Islet precursor cell (in vitro differentiated cells): ENCODE measurements around the gene FAM110C.
"Not testable (repeated sequence)": the region's sequence is repeated elsewhere in the genome, so short reads cannot be mapped to it uniquely, and the experiment has no call there.

Source experiments
- DNase-seq: peaks from one replicate; pipeline ENCODE4 v3.0.0-alpha.2; 2018

FAM110C gene, protein sequence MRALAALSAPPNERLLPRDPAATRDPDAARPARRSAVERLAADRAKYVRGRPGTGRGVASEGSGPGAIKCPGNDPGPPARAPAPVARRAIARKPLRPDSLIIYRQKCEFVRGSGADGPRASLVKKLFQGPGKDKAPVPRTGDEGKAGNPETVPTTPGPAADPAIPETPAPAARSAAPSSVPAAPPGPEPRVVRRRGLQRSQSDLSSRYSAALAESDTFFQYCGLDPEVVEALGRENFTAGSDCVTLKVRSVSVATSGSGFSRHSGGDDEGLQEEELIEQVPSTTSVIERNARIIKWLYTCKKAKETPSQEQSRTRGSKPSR

DNA sequence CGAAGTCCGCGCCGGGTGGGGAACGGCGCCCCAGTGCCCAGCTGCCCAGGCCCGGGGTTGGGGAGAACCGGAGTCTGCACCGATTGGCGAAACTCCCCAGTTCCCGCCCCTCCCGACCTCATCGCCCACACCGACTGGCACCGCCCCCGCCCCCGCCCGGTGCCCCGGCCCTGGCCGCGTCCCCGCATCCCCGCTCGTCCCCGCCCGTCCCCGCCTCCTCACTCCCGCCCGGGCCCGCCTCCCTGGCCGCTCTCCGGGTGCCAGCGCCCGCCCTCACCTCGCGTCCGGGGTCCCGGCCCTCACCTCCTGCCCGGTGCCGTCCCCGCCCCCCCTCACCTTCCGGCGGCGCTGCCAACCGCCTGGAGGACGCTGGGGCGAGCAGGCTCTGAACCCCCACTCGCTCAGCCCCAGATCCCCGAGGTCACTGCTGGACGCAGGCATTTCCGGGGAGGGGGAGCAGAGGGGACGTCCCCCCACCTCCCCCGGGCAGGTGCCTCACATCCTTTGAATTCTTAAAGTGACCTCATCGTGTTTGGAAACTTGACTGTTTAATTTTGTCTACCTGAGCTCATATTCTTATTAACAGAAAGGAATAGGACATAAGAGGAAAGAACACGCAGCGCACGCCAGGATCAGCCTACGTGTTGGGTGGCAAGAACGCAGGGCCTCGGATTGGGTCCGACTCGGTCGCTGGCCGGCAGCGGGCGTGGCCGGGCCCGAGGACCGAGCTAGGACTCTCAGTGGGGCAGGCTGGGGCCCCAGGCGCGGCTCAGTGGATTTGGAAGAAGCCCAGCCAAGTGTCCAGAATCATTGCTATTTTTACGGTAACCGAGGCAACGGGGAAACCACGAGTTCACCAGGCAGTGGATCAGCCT, at the start of gene FAM110C:
FAM110C (minus strand) TSS at position 35 of the 875 bp plus-strand sequence. CDS start 120 bp downstream, outside the sequence.
- peak; percentile 74 for DNase-seq

DNA sequence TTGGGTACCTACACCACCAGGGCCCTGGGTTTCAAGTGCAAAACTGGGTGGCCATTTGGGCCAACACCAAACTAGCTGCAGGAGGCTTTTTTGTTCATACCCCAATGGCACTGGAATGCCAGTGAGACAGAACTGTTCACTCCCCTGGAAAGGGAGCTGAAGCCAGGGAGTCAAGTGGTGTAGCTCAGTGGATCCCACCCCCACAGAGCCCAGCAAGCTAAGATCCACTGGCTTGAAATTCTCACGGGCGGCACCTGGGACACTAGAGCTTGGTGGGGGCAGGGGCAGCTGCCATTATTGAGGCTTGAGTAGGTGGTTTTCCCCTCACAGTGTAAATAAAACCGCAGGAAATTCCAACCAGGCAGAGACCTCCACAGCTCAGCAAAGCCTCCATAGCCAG, 46.0 kb upstream of the FAM110C start:
- DNase-seq: no peak

DNA sequence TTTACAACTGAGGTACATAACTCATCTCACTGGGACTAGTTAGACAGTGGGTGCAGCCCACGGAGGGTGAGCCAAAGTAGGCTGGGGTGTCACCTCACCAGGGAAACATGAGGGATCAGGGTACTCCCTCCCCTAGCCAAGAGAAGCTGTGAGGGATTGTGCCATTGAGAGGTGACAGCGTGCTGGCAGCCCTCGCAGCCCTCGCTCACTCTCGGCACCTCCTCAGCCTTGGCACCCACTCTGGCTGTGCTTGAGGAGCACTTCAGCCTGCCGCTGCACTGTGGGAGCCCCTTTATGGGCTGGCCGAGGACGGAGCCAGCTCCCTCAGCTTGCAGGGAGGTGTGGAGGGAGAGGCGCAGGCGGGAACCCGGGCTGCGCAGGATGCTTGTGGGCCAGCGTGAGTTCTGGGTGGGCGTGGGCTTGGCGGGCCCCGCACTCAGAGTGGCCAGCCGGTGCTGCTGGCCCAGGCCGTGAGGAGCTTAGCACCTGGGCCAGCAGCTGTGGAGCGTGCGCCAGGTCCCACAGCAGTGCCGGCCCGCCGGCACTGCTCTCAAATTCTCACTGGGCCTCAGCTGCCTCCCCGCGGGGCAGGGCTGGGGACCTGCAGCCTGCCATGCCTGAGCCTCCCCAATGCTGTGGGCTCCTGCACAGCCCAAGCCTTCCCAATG, 44.5 kb upstream of the FAM110C start:
- DNase-seq: no peak

DNA sequence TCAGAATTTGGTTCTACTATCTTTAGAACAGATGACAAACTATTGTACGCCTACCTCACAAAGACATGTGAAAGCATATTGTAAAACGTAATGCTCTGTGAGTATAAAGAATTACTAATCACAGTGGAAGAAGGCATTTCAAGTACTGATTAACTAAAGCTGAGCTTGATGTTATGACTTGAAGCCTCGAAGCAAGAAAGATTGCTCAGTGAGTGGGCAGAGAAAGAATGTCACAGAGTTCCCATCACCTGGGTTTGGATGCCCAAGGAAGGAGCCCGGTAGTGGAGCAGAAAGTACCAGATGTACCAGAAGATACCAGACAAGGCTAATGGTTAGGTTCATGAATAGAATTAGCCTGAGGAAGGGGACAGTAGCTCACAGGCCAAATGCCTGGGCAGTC, 39.5 kb upstream of the FAM110C start:
- DNase-seq: no peak

DNA sequence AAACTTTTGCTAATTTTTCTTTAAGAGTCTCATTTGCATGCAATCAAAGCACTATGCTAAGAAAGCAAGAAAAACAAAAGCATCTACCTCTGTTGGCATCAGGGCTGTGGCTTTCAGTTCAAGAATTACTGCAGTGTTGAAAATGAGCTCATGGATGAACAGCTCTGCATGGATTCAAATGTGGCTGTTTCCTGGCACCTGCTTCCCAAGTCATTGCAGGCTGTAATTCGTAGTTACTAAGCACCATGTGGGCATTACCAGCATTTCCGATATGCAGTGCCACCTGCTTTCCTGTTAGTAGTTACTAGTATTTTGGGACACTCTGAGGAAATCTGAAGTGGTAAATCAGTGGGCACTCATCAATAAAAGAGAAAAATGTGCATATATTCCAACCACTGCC, 37.8 kb upstream of the FAM110C start:
- no peak for DNase-seq

DNA sequence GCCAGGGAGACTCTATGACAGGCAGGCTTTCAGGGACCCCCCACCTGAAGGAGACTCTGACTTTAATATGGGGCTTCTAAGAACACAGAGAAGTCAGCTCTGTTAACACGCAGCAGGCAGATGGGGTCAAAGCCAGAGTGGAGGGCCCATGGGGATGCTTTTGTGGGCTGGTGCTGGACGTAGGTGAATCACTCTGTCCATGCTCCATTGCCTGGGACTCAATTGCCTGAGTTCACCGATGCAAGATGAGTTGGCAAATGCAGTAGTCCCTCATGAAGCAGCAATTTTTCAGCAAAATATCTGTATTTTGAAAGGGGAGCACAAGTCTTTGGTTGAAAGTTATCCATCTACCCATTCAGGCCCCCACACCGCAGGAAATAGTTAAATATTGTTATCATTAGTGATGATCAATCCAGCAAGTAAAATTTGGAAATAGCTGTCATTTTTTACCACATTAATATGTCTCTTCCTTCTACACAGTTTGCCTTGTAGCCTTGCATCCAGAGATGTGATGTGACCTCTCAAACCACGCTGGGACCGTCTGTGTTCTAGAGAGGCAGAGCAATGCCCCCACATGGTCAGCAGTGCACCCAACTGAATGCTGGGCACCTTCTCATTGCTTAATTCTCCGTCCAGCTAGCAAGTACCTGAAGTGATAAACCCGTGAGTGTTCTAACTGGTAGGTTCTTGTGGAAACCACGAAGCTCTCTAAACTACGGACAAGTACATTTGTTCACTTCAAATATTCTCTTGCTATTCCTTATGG, 34.8 kb upstream of the FAM110C start:
- DNase-seq: no peak

DNA sequence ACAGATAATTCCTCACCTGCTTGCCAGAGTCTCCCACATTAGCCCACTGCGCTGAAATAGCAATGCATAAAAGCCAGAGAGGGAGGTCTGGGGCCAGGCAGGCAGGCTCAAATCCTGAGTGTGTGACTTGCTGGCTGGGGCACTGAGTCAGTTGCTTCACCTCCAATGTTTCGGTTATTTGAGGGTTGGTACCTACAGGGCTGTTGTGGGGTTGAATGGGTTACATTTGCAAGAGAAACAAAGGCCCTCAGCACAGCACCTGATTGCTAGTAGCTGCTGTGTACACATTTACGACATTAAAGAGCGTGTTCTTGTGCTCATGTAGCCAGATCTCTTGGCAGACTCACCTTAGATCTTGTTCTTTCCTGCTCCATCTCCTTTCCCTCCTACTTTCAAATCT, 34.1 kb upstream of the FAM110C start:
- DNase-seq: no peak

DNA sequence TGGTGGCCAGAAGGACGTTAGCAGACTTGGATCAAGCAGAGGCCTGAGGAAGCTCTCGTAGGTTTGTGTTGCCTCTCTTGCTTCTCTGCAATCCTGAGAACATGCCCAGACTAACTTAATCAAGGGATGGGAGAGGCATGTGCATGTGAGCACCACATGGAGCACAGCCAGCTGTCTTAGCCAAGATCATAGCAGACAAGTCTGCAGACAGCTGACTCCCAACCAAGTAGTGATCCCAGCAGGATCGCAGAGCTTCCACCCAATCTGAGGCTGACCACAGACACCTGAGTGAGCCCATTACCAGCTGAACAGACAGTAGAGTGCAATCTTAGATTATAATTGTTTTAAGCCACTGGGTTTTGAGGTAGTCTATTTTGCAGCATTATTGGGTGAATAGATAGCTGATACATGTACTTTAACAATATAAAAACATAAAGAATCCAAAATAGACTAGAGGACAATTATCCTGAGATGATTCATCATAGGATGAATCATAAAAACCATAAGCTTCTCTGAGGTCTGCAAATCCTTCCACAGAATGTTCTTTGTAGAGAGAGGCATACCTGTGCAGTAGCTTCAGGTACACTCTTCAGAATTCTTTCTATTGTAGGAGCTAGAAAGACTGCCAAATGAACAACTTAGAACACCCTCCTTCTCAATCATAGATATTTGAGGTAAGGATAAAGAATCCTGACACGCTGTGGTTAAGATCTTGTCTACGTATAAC, 25.2 kb upstream of the FAM110C start:
- no peak for DNase-seq

DNA sequence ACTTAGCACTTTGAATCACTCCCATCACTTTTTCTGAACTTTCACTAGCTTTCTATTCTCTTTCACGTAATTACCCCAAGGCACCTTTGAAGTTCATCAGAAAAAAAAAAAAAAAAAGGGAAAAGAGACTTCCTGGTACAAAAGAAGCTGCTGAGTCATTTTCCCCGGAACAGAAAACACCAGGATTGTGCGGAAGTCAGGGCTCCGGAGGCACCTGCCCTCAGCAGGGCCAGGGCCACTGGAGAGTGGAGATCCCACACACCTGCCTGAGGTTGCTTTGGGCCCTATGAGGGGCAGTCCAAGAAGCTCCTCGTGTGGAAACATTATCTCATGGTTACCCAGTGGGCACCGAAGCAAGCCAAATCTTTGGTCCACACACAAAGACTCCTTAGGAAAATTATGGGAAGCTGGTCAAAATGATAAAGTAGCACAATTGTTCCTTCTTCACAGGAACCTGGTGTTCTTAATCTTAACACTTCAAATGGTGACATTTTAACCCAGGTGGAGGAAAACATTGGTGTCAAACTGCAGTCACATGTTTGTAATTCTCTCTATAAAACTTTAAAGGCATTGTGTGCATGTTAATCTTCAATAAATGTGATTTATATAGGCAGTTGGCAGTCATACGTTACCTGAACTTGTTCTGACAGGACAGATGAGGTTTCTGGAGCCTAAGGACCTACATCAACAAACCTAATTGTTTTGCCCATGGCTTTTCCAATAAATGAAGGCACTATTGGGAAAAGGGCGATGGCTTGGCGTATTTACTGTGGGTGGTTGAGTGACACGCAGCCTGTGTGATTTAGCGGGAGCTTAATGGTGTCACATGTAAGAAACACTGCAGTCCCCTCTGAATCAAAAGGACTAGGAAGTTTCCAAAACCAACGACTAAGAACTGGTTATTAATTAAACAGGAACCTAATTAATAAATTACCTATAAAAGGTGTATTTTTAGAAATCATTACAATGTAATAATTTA, 23.4 kb upstream of the FAM110C start:
- no peak for DNase-seq

DNA sequence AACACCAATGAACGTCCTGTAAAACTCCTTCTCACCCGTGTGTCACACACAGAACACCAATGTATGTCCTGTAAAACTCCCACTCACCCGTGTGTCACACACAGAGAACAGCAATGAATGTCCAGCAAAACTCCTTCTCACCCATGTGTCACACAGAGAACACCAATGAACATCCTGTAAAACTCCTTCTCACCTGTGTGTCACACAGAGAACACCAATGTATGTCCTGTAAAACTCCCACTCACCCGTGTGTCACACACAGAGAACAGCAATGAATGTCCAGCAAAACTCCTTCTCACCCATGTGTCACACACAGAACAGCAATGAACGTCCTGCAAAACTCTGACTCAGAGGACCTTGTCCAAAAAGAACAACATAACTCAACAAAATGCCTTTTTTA, 22.3 kb upstream of the FAM110C start:
- DNase-seq: not testable (repeated sequence)

DNA sequence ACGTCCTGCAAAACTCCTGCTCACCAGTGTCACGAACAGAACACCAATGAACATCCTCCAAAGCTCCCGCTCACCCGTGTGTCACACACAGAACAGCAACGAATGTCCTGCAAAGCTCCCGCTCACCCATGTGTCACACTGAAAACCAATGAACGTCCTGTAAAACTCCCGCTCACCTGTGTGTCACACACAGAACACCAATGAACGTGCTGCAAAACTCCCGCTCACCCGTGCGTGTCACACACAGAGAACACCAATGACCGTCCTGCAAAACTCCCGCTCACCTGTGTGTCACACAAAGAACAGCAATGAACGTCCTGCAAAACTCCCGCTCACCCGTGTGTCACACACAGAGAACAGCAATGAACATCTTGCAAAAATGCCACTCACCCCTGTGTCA, 20.5 kb upstream of the FAM110C start:
- no peak for DNase-seq

DNA sequence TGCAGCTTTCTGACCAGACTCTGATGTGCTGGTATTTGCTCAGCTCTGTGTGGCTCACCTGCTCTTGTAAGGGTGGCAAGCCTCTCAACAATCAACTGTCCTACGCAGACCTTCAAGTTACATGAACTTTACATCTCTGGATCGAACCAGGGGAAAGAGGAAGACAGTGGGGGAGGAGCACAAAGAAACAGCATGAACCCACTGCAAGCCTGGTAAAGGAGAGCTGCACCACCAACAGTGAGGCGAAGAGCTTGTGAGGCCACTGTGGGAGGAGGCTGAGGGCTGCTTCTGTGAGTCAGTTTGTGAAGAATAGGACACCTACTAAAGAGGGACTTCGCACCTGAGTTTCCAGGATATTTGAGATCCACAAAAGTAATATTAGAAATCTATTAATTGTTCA, 18.8 kb upstream of the FAM110C start:
- no peak for DNase-seq

DNA sequence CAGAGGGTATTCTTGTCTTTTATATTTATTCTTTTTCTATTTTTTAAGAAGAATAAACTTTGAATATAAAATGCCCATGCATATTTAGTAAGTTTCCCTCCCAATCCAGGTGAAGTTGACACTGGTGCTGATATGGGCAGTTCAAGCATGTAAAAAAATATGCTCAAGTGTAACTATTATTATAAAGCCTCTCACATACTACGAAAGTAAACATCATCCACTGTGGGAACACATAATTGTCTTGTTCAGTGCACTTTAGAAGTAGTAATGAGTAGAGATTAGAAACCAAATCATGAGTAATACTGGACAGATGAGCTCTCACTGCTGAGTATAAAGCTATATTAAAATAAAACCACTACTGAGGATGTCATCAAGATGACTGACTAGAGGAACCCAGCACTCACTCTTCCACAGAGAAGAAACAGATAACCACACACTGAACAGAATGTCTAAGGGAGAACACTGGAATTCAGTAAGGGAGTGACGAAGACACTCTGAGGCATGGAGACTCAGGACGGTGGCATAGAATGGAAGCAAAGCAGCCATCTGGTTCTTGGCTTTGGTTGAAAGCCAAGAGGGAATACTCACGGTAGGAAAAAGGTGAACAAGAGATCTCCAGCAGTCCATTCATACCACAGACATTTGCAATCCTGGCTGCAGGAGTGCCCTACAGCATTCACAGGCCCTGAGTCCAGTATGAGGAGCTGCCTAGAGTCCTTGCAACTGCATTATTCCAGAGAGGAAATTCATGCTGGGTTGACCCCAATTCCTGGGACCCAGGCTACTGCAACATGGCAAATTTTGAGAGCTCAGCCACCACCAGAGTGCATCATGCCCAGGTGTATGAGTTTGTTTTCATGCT, 9.5 kb upstream of the FAM110C start:
- no peak for DNase-seq

DNA sequence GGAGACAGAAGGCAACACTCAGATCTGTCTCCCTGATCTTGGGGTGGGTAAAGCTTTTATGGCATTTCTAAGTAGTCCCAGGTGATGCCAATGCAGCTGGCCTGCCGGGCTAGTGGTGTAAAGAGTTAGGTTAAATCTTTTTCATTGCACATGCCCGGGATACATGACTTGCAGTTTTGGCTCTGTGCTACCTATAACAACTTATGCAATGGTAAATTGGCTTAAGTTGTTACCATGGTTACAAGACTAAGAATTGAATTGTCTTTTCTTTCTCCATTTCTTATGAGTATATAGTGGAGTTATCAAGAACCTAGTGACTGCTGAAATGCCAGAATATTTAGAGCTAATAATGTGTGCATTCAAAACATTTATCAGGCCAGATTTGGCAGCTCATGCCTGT, 5.3 kb upstream of the FAM110C start:
- no peak for DNase-seq

DNA sequence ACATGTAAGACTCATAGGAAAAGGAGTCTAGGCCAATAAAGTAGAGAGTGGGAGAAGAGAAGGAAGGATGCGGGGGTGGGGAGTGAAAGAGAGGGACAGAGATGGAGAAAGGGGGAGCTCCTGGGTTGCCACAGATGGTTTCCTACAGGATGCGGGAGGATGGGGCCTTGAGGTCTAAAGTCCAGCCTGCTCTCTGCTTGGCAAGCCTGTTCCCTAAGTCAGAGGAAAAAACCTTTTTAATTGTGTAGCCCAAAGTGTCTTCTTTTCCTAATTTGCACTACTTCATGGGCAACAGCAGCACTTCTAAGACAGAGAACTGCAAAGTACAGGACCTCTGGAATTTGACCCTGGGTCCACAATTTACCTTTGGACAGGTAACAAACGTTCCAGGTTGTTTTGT, 1.4 kb upstream of the FAM110C start:
- no peak for DNase-seq

DNA sequence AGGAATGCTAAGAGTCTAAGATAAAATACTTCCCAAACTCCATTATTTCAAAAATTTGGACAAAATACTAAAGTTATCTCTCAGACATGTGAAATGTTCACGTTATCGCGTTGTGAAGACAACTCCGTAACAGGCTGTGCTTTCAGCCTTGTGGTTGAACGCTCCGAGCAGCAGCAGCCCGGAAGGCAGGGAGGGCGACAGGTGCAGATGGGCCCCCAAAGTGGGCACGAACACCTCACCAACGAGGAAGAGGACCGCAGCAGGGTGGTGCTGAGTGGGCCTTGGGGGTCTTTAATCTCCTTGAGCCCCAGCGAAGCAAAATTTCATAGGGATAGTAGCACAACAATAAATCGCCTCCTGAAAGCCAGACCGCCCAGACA, 1.0 kb upstream of the FAM110C start:
- DNase-seq: no peak

DNA sequence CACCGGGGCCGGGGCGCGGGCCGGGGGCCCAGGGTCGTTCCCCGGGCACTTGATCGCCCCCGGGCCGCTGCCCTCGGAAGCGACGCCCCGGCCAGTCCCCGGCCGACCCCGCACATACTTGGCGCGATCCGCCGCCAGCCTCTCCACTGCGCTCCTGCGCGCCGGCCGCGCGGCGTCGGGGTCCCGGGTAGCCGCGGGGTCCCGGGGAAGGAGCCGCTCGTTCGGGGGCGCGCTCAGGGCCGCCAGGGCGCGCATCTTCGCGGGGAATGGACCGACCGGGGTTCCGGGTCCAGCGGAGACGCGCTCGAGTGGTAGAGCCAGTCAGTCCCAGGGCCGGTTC, 204 bp downstream of the FAM110C start:
- no peak for DNase-seq

DNA sequence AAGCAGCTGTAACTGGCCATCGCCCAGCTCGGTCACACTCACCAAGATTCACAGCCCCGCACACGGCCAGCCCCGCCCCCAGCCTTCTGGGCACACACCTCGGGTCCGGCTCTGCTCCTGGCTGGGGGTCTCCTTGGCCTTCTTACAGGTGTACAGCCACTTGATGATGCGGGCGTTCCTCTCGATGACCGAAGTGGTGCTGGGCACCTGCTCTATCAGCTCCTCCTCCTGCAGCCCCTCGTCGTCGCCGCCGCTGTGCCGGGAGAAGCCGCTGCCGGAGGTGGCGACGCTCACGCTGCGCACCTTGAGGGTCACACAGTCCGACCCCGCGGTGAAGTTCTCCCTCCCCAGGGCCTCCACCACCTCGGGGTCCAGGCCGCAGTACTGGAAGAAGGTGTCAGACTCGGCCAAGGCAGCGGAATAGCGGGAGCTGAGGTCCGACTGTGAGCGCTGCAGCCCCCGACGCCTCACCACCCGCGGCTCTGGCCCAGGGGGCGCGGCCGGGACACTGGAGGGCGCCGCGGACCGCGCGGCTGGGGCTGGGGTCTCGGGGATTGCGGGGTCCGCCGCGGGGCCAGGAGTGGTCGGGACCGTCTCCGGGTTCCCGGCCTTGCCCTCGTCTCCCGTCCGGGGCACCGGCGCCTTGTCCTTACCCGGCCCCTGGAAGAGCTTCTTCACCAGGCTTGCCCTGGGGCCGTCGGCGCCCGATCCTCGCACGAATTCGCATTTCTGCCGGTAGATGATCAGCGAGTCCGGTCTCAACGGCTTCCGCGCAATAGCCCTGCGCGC, 769 bp downstream of the FAM110C start:
- peak; percentile 57 for DNase-seq

DNA sequence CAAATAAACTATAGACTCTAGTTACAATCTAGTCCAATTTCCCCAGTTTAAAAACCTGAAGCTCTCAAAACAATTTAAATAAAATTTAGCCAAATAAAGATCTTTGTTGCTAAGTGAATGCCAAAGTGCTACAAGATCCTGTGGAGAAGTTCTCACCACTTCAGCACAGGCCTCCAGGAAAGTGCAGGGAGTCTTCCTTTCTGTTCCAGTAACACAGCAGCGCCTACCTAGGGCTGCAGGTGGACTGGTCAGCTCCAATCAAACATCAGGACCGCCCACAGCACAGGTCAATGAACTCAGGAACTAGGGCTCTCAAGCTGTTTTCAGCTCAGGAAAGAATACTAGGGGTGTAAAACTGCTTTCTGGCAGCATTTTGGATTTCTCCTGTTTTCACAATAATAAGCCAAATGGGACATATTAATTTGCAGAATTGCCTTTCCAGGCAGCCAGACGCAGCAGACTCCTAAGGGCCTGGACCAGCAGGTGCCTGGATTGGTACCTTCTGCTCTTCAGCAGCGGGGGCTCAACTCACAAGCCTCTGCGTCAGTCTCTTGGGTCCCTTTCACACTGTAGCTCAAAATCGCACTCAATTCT, 1.5 kb downstream of the FAM110C start:
- peak; percentile 55 for DNase-seq
